ENCODE measurements around the gene KCNQ2.

The KCNQ2 gene

GRCh38 chr20:63365601-63366389, 106.7 kb downstream of the KCNQ2 start:
- no peak for DNase-seq

- DNase-seq: no peak
Observed at GRCh38 chr20:63364801-63365585, 107.5 kb downstream of the KCNQ2 start.

GRCh38 chr20:63363981-63364561, 108.4 kb downstream of the KCNQ2 start:
- DNase-seq: no peak

- no peak for DNase-seq
Observed at GRCh38 chr20:63363013-63363957, 109.2 kb downstream of the KCNQ2 start.

- DNase-seq: no peak
Observed at GRCh38 chr20:63362436-63363009, 109.9 kb downstream of the KCNQ2 start.

- DNase-seq: no peak
Observed at GRCh38 chr20:63361519-63362435, 110.7 kb downstream of the KCNQ2 start.

- DNase-seq: no peak
Observed at GRCh38 chr20:63360850-63361518, 111.5 kb downstream of the KCNQ2 start, which contains the start of gene CHRNA4. CHRNA4 (minus strand) TSS chr20:63361349; CDS start chr20:63361165, 184 bp downstream.

- no peak for DNase-seq
Observed at GRCh38 chr20:63359937-63360849, 112.3 kb downstream of the KCNQ2 start.

- DNase-seq: no peak
Observed at GRCh38 chr20:63359164-63359934, 113.1 kb downstream of the KCNQ2 start.

GRCh38 chr20:63357921-63358905, 114.2 kb downstream of the KCNQ2 start:
- no peak for DNase-seq

GRCh38 chr20:63356931-63357879, 115.2 kb downstream of the KCNQ2 start:
- no peak for DNase-seq

- no peak for DNase-seq
Observed at GRCh38 chr20:63356511-63356910, 115.9 kb downstream of the KCNQ2 start.

GRCh38 chr20:63355781-63356295, 116.6 kb downstream of the KCNQ2 start:
- no peak for DNase-seq

GRCh38 chr20:63354636-63355350, 117.7 kb downstream of the KCNQ2 start:
- DNase-seq: no peak

- DNase-seq: no peak
Observed at GRCh38 chr20:63352811-63353221, 119.6 kb downstream of the KCNQ2 start.

All from CD4-positive, alpha-beta T cell treated with Interleukin-10 for 1 hour (primary cell).